ENCODE data around the gene RALA.
A peak's percentile ranks its signal among the peaks of the same experiment; 100 is the strongest.

The RALA gene

DNA sequence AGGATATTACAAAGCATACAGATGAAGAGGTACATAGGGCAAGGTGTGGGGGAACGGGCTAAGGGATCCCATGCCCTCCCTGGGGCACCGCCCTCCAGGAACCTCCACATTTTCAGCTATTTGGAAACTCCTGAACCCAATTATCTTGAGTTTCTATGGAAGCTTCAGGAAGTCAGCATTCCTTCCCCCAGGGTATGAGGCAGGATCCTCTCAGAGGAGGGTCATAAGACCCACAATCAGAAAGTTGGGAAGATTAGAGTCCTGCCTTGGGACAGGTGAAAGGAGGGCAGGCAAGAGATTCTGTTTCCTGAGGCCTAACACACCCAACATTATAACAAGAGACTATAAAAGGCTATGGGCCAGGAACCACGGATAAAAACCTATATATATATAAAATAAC lies 98.0 kb downstream of the RALA start:
- H3K36me3 Mint-ChIP-seq (ENCODE audit: low read depth) = no peaks in the 10 kb centered on the region
- H3K27ac Mint-ChIP-seq = peak overlapping the region in 1 of 3 experiments; percentile 85
- peaks cover 10% of the 10 kb centered on the region for H3K9me3 Mint-ChIP-seq
- H3K27me3 Mint-ChIP-seq (ENCODE audit: low read depth) = no peaks in the 10 kb centered on the region
- no peaks in the 10 kb centered on the region for H3K4me1 Mint-ChIP-seq
- no peak for TF ChIP-seq CTCF (IDR thresholded peaks at IDR 0.05; ENCODE audit: unreplicated experiment in 3 of 3)
- H3K4me3 Mint-ChIP-seq = no peak overlapping the region

DNA sequence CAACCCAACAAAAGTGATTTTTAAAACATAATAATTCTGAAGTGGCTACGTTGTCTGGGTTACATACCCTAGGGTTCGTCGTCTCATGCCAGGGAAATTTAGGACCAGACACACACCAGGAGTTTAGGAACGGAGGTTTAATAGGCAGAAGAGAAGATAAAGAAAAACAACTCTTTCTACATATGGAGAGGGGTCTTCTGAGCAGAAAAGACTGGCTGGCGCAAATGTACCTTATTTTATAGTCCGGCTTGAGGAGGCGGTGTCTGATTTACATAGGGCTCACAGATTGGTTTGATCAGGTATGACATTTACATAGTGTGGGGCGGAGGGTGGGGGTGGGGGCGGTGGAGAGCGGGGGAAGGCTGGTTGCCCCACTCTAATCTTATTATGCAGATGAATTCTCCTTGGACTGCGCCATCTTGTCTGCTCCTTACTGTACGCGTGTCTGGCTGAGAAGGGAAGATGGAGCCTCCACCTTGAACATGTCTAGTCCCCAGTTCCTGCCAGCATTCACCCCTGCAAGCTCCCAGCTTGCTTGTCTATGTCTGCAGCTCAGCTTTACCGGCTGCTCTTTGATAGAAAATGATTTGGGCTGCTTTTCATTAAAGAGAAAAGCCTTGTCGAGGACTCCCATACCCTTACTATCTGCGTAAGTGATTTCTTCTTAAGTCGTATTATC lies 98.7 kb downstream of the RALA start:
- H3K4me3 Mint-ChIP-seq = no peak overlapping the region
- H3K9me3 Mint-ChIP-seq = peaks cover 5% of the 10 kb centered on the region
- no peak overlapping the region for H3K27ac Mint-ChIP-seq

DNA sequence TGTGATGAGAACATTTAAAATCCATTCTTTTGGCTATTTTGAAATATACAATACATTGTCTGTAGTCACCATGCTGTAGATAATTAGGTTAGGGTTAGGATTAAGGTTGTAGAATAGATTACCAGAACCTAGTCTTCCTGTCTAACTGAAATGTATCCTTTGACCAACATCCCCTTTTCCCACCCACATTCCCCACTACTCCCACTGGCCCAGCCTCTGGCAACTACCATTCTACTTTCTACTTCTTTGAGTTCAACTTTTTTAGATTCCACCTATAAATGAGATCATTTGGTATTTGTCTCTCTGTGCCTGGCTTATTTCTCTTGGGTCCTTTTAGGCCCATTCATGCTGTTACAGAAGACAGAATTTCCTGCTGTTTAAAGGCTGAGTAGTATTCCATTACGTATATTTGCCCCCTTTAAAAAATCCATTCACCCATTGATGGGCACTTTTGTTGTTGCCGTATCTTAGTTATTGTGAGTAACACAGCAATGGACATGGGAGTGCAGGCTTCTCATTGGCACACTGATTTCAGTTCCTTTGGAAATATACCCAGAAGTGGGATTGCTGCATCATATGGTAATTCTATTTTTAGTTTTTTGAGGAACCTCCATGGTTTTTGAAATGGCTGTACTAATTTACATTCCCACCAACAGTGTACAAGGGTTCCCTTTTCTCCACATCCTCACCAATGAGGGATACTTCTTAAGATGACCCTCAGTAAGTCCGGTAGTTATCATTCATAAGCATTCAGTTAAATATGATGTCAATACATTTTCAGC lies 104.0 kb downstream of the RALA start:
- H3K27me3 Mint-ChIP-seq (ENCODE audit: low read depth) = peaks cover 7% of the 10 kb centered on the region
- H3K9me3 Mint-ChIP-seq = no peaks in the 10 kb centered on the region
- H3K27ac Mint-ChIP-seq = no peak overlapping the region
- no peak for TF ChIP-seq CTCF (IDR thresholded peaks at IDR 0.05; ENCODE audit: unreplicated experiment in 3 of 3)
- H3K4me3 Mint-ChIP-seq = no peak overlapping the region
- no peaks in the 10 kb centered on the region for H3K36me3 Mint-ChIP-seq (ENCODE audit: low read depth)
- H3K4me1 Mint-ChIP-seq = no peaks in the 10 kb centered on the region

More for the DNA sequence above, 98.7 kb downstream of the RALA start:
- TF ChIP-seq CTCF (IDR thresholded peaks at IDR 0.05; ENCODE audit: unreplicated experiment in 3 of 3) = no peak
- H3K4me1 Mint-ChIP-seq = no peaks in the 10 kb centered on the region
- H3K27me3 Mint-ChIP-seq (ENCODE audit: low read depth) = no peaks in the 10 kb centered on the region
- no peaks in the 10 kb centered on the region for H3K36me3 Mint-ChIP-seq (ENCODE audit: low read depth)

DNA sequence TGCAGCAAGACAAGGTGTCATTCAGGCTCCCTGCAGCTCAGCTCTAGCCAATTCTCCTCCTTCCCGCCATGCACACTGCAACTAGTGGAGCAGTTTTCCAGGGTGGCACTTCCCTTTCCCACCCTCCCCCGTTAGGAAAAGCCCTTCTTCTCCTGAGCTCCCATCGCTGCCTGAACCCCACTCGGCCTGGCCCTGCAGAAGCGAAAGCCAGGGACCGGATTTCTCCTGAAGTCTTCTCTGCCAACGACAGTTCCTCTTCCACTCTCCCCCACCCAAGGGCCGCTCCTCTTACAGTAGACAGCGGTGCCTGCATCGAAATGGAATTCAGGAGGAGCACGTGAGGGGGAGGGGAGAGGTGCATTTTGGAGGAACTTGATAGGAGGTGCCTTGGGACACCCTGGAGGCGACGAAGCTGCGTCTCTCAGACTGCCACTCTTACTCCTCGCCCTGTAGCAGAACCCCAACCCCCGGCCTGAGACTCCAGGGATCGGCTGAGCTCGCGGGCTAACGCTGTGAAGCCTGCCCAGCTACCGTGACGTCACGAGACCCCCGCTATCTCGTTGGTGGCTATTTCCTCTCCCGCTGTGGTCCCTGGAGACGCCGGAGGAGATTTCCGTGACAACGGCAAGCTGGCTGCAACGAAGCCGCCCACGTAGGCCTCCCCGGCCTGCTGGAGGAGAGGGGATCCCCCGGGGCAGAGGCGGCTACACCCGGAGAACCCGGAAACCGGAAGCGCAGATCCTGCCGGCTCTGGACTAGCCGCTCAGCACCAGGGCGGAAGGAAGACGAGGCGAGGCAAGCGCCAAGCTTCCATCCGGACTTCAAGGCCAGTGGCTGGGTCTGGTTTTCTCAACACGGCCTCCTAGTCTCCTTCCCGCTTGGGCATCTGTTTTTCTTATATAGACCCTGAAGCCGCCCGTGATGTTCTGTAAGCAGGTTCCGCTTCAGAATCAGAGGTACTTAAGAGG lies 109.7 kb downstream of the RALA start:
- H3K27me3 Mint-ChIP-seq (ENCODE audit: low read depth) = peaks cover 7% of the 10 kb centered on the region
- H3K9me3 Mint-ChIP-seq = no peaks in the 10 kb centered on the region
- no peak for TF ChIP-seq CTCF (IDR thresholded peaks at IDR 0.05; ENCODE audit: unreplicated experiment in 3 of 3)
- H3K4me1 Mint-ChIP-seq = peaks cover 31% of the 10 kb centered on the region
- H3K4me3 Mint-ChIP-seq = peak overlapping the region; percentile 84 to 96 (median 84)
- no peaks in the 10 kb centered on the region for H3K36me3 Mint-ChIP-seq (ENCODE audit: low read depth)
- H3K27ac Mint-ChIP-seq = peak overlapping the region; percentile 81 to 92 (median 91)

DNA sequence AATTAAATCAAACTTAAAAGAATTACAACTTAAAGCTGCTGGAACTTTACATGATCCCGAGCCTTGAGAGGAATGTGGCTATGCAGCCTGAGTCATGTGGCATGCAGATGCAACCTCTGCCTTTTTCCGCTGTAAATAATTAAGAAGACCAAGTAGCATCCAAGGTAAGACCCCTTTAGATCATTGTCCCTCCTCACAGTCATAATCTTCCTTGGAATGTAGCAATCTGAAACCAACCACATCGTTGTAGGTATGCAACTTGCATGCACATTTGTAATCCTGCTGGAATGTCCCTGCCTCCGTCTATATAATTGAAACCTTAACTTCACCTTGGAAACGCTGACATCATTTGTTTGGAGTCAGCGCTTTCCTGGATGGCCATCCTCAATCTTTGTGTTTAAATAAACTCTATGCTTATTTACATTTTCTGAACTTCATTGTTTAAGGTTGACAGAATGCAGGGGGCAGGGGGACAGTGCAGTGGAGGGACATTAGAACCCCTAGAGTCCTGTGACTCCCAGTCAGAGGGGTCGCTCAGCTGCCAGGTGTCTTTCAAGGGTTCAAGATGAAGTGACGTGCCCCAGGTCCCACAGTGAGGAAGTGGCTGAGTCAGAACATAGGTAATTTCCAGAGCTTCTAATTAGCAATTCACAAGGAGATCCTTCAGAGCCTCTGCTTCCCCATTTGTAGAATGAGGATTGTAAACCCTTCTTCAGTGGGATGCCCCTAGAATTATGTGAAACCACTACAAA lies 110.7 kb downstream of the RALA start:
- peak overlapping the region; percentile 84 to 96 (median 84) for H3K4me3 Mint-ChIP-seq
- peaks cover 7% of the 10 kb centered on the region for H3K27me3 Mint-ChIP-seq (ENCODE audit: low read depth)
- no peaks in the 10 kb centered on the region for H3K36me3 Mint-ChIP-seq (ENCODE audit: low read depth)
- H3K9me3 Mint-ChIP-seq = no peaks in the 10 kb centered on the region
- peaks cover 31% of the 10 kb centered on the region for H3K4me1 Mint-ChIP-seq
- TF ChIP-seq CTCF (IDR thresholded peaks at IDR 0.05; ENCODE audit: unreplicated experiment in 3 of 3) = no peak
- peak overlapping the region; percentile 81 to 92 (median 91) for H3K27ac Mint-ChIP-seq

Data from nephron (organoid).